ENCODE results near the gene SSR4.

Gene SSR4

DNA sequence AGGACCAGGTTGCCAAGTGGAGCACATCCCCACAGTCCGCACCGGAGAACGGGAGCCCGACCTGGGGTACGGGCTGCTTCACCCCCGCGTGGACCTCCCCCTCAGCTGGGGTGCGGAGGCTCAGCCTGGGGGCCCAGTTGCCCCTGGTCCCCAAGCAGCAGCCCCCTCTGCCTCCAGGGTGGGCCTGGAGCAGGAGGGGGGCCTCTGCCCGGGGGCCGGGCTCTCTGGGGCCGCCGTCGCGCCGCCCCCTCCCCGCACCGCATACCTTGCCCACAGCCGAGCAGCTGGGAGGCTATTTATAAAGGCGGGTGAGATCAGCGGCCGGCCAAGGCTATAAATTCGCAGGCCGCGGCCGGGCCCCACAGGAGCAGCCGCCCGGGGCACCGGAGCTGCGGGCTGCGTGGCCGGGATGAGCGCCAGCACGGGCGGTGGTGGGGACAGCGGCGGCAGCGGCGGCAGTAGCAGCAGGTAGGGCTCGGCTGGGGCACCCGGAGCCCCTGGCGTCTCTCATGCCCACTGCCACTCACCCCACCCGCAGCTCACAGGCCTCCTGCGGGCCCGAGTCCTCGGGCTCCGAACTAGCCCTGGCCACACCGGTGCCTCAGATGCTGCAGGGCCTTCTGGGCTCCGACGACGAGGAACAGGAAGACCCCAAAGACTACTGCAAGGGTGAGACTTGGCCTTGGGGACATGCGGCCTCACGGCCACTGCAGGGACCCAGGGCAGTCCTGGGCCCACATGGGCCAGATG, 13.6 kb upstream of the SSR4 start, which contains the start of gene SRPK3:
Gene SRPK3, plus strand, starts transcription at position 364 of the 750 bp plus-strand sequence. Its CDS starts 46 bp downstream, at position 410.
- POLR2A ChIA-PET: interaction anchor here (0.7 to 3.3 kb wide), 4 partner anchors 13 to 23 kb away, joined by 3 to 16 read pairs (median 5); partner anchors contain the start of genes IDH3G and SSR4
- CTCF ChIA-PET: interaction anchor here (0.7 kb wide), 1 partner anchor 83 kb away, joined by 4 read pairs; no protein-coding TSS in a partner anchor
- Histone ChIP-seq H3K9me3 (ENCODE audit: control insufficient read depth, insufficient read depth, low read depth, low read length) (no peaks in the 10 kb centered on the region), H3K4me3 (ENCODE audit: low read depth, low read length) (no peak within 1 kb of the TSS), H3K4me1 (ENCODE audit: control insufficient read depth, insufficient read depth, low read length) (no peaks in the 10 kb centered on the region), H3K27ac (ENCODE audit: extremely low read depth, low read depth, low read length) (no peak within 1 kb of the TSS), H3K36me3 (ENCODE audit: control insufficient read depth in 2 of 2, insufficient read depth in 1 of 2, low read length in 2 of 2) (peaks cover 0 to 11% of the 10 kb centered on the region in 2 experiments; a peak in 1 of 3 replicates)
- TF ChIP-seq ZNF677 (tag by site-specific recombination; IDR thresholded peaks at IDR 0.05) (no peak), ZIC2 (tag by site-specific recombination; IDR thresholded peaks at IDR 0.05) (peak; percentile 30; the same call in 1 of the 2 replicates), ZNF112 (tag by site-specific recombination; IDR thresholded peaks at IDR 0.05) (no peak), ZSCAN5A (tag by site-specific recombination; IDR thresholded peaks at IDR 0.05) (no peak), ZNF24 (tag by site-specific recombination; IDR thresholded peaks at IDR 0.05) (no peak), WT1 (tag by site-specific recombination; IDR thresholded peaks at IDR 0.05) (no peak), ZNF558 (tag by site-specific recombination; IDR thresholded peaks at IDR 0.05) (no peak), ZNF544 (tag by site-specific recombination; IDR thresholded peaks at IDR 0.05) (no peak), ZNF302 (tag by site-specific recombination; IDR thresholded peaks at IDR 0.05; ENCODE audit: low read depth) (no peak), ZNF2 (tag by site-specific recombination; IDR thresholded peaks at IDR 0.05) (no peak), ZNF114 (tag by site-specific recombination; IDR thresholded peaks at IDR 0.05) (no peak), GLIS1 (tag by site-specific recombination; IDR thresholded peaks at IDR 0.05) (peak; percentile 62), ZNF354C (tag by site-specific recombination; IDR thresholded peaks at IDR 0.05; ENCODE audit: borderline replicate concordance, low read depth) (no peak), PBX3 (CRISPR knock-in tag; IDR thresholded peaks at IDR 0.05) (no peak), ZNF394 (tag by site-specific recombination; IDR thresholded peaks at IDR 0.05; ENCODE audit: borderline replicate concordance) (no peak), PATZ1 (tag by site-specific recombination; IDR thresholded peaks at IDR 0.05) (peak; percentile 47; the same call in 1 of the 2 replicates), ZNF571 (tag by site-specific recombination; IDR thresholded peaks at IDR 0.05) (no peak), ZNF701 (tag by site-specific recombination; IDR thresholded peaks at IDR 0.05) (no peak), ZNF311 (tag by site-specific recombination; IDR thresholded peaks at IDR 0.05; ENCODE audit: borderline replicate concordance) (no peak), EGR2 (tag by site-specific recombination; IDR thresholded peaks at IDR 0.05; ENCODE audit: low read depth) (0 out of 2 replicates have a peak, but pooled peaks have one; percentile 9), ZNF398 (tag by site-specific recombination; IDR thresholded peaks at IDR 0.05) (no peak), ZNF785 (tag by site-specific recombination; IDR thresholded peaks at IDR 0.05) (no peak), ZNF658 (tag by site-specific recombination; IDR thresholded peaks at IDR 0.05) (no peak)
- TF ChIP-seq, protein P1, sequence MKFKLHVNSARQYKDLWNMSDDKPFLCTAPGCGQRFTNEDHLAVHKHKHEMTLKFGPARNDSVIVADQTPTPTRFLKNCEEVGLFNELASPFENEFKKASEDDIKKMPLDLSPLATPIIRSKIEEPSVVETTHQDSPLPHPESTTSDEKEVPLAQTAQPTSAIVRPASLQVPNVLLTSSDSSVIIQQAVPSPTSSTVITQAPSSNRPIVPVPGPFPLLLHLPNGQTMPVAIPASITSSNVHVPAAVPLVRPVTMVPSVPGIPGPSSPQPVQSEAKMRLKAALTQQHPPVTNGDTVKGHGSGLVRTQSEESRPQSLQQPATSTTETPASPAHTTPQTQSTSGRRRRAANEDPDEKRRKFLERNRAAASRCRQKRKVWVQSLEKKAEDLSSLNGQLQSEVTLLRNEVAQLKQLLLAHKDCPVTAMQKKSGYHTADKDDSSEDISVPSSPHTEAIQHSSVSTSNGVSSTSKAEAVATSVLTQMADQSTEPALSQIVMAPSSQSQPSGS (tag by site-specific recombination; IDR thresholded peaks at IDR 0.05; ENCODE audit: low read depth): no peak
- TF ChIP-seq, protein P2, sequence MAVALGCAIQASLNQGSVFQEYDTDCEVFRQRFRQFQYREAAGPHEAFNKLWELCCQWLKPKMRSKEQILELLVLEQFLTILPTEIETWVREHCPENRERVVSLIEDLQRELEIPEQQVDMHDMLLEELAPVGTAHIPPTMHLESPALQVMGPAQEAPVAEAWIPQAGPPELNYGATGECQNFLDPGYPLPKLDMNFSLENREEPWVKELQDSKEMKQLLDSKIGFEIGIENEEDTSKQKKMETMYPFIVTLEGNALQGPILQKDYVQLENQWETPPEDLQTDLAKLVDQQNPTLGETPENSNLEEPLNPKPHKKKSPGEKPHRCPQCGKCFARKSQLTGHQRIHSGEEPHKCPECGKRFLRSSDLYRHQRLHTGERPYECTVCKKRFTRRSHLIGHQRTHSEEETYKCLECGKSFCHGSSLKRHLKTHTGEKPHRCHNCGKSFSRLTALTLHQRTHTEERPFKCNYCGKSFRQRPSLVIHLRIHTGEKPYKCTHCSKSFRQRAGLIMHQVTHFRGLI (tag by site-specific recombination; IDR thresholded peaks at IDR 0.05): peak; percentile 77; the same call in 1 of the 2 replicates
- TF ChIP-seq, protein P3, sequence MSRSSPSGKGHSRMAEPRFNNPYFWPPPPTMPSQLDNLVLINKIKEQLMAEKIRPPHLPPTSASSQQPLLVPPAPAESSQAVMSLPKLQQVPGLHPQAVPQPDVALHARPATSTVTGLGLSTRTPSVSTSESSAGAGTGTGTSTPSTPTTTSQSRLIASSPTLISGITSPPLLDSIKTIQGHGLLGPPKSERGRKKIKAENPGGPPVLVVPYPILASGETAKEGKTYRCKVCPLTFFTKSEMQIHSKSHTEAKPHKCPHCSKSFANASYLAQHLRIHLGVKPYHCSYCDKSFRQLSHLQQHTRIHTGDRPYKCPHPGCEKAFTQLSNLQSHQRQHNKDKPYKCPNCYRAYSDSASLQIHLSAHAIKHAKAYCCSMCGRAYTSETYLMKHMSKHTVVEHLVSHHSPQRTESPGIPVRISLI (tag by site-specific recombination; IDR thresholded peaks at IDR 0.05): no peak
